Suprapubic skin (tissue), 4 donors: ENCODE data around the gene MCM7. TPM values are rescaled to one million over a fixed set of nuclear protein-coding genes. Genes with fewer than 3 reads are reported as not detected.

Experiments
- DNase-seq, 2 donors: peaks; one replicate each; pipeline ENCODE4 v3.0.0-alpha.2; 2019; ENCODE audit warnings: low spot score in 2 of 2
- H3K27ac ChIP-seq: fragments of 200-600 bp; sonication (generic); one replicate; pipeline ENCODE4 v1.5.1; 2019
- H3K27me3 ChIP-seq: fragments of 200-600 bp; sonication (generic); one replicate; pipeline ENCODE4 v1.5.1; 2019
- H3K36me3 ChIP-seq: fragments of 200-600 bp; sonication (generic); one replicate; pipeline ENCODE4 v1.5.1; 2019
- H3K4me1 ChIP-seq: fragments of 200-600 bp; sonication (generic); one replicate; pipeline ENCODE4 v1.5.1; 2019
- H3K4me3 ChIP-seq: fragments of 200-600 bp; sonication (generic); one replicate; pipeline ENCODE4 v1.5.1; 2019; ENCODE audit warnings: mild to moderate bottlenecking
- H3K9me3 ChIP-seq: fragments of 200-600 bp; sonication (generic); one replicate; pipeline ENCODE4 v1.5.1; 2019
- EP300 ChIP-seq: sonication (generic); formaldehyde crosslinking; IDR thresholded peaks from one replicate; pipeline ENCODE4 v1.6.1; 2017; ENCODE audit warnings: antibody characterized with exemption
- POLR2A ChIP-seq, 2 donors: fragments of 450-650 bp; IDR thresholded peaks; one replicate each; pipeline ENCODE4 v1.6.1; 2017; ENCODE audit warnings: antibody characterized with exemption in 2 of 2, mild to moderate bottlenecking in 2 of 2, moderate library complexity in 2 of 2
- POLR2AphosphoS5 ChIP-seq, 3 donors: sonication (generic); formaldehyde crosslinking; IDR thresholded peaks; one replicate each; pipeline ENCODE4 v1.6.1; 2017; ENCODE audit warnings: antibody characterized with exemption in 3 of 3
- WGBS: methylation state at CpG from one replicate; pipeline ENCODE4 v1.1.5; 2018; 5-methylcytosine and 5-hydroxymethylcytosine counted together
- total RNA-seq, 4 donors: library from RNA; depleted of rRNA; stranded (reverse); fragments of >200 nt; gene quantifications; one replicate each; pipeline ENCODE4 v1.1.0, GENCODE V29; 2016
- TF ChIP-seq, protein P1 (sequence below), 2 donors: fragments of 200-600 bp in 1 of 2; fragments of 450-650 bp in 1 of 2; sonication (generic) in 1 of 2; IDR thresholded peaks; one replicate each; pipeline ENCODE4 v1.5.1; 2016 to 2019; ENCODE audit warnings: antibody characterized with exemption in 2 of 2, mild to moderate bottlenecking in 1 of 2, moderate library complexity in 1 of 2

Gene MCM7
- total RNA-seq, 4 donors from 2014 or later = 43.8 to 97.0 (median 51.8) TPM

- TF ChIP-seq EP300 (no peak), POLR2A (IDR thresholded peaks at IDR 0.05) (no peak), POLR2AphosphoS5 (IDR thresholded peaks at IDR 0.05) (no peak)
- TF ChIP-seq, protein P1, sequence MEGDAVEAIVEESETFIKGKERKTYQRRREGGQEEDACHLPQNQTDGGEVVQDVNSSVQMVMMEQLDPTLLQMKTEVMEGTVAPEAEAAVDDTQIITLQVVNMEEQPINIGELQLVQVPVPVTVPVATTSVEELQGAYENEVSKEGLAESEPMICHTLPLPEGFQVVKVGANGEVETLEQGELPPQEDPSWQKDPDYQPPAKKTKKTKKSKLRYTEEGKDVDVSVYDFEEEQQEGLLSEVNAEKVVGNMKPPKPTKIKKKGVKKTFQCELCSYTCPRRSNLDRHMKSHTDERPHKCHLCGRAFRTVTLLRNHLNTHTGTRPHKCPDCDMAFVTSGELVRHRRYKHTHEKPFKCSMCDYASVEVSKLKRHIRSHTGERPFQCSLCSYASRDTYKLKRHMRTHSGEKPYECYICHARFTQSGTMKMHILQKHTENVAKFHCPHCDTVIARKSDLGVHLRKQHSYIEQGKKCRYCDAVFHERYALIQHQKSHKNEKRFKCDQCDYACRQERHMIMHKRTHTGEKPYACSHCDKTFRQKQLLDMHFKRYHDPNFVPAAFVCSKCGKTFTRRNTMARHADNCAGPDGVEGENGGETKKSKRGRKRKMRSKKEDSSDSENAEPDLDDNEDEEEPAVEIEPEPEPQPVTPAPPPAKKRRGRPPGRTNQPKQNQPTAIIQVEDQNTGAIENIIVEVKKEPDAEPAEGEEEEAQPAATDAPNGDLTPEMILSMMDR (IDR thresholded peaks at IDR 0.05) = no peak
- H3K4me3 ChIP-seq = no peak overlapping the region
These were observed 2.3 kb downstream of the MCM7 start for GRCh38 chr7:100098913-100099312.

DNA sequence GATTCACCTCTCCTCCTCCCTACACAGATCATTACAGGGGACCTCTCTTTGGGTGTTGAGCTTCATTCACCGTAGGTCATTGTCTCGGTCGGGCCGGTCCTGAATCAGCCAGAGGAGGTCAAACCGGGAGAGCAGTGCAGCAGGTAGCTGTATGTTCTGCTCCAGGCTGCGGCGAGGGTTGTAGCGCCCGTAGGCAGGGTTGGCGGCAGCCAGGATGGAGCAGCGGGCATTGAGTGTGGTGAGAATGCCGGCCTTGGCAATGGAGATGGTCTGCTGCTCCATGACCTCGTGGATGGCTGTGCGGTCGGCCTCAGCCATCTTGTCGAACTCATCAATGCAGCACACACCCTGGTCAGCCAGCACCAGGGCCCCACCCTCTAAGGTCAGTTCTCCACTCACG is 5.5 kb downstream of the MCM7 start:
- 90% methylated on average over 17 of the region's 17 CpGs for WGBS
- DNase-seq = no peak
- Histone ChIP-seq H3K36me3 (peaks cover 85% of the 10 kb centered on the region), H3K27ac (no peak overlapping the region), H3K4me3 (no peak overlapping the region), H3K27me3 (no peaks in the 10 kb centered on the region), H3K4me1 (peaks cover 19% of the 10 kb centered on the region), H3K9me3 (no peaks in the 10 kb centered on the region)
- TF ChIP-seq, protein P1 (IDR thresholded peaks at IDR 0.05) = no peak
- TF ChIP-seq EP300 (no peak), POLR2A (IDR thresholded peaks at IDR 0.05) (no peak)

More at GRCh38 chr7:100098913-100099312, 2.3 kb downstream of the MCM7 start:
- peaks cover 62% of the 10 kb centered on the region for H3K36me3 ChIP-seq
- no peak overlapping the region for H3K27ac ChIP-seq
- no peak for DNase-seq
- WGBS = 87% methylated on average over 10 of the region's 10 CpGs
- no peaks in the 10 kb centered on the region for H3K9me3 ChIP-seq
- peaks cover 25% of the 10 kb centered on the region for H3K4me1 ChIP-seq
- no peaks in the 10 kb centered on the region for H3K27me3 ChIP-seq

DNA sequence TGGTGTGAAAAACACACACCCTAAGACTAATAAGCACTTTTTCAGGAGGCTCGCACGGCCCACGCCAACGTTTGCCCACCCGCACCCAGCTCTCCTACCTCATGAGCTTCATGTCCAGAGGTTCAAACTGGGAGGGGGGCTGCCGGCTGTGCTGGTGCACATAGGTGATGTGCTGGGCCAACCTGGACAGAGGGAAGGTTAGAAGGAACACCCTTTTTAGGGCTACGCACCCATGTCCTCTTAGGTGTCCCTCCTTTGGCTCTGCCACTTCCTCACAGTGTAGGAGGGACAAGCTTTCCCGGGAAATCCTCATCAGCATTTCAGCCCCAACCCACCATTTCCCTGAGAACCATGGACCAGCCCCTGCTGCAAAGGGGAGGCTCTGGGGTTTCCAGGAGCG is 5.9 kb downstream of the MCM7 start:
- Histone ChIP-seq H3K27ac (no peak overlapping the region), H3K4me3 (no peak overlapping the region), H3K9me3 (no peaks in the 10 kb centered on the region), H3K4me1 (peaks cover 19% of the 10 kb centered on the region), H3K36me3 (peaks cover 89% of the 10 kb centered on the region), H3K27me3 (no peaks in the 10 kb centered on the region)
- 83% methylated on average over 7 of the region's 9 CpGs for WGBS
- DNase-seq = no peak
- TF ChIP-seq, protein P1 (IDR thresholded peaks at IDR 0.05) = no peak
- TF ChIP-seq EP300 (no peak), POLR2A (IDR thresholded peaks at IDR 0.05) (no peak), POLR2AphosphoS5 (IDR thresholded peaks at IDR 0.05) (no peak)

GRCh38 chr7:100093925-100094486 is 7.2 kb downstream of the MCM7 start:
- WGBS = 90% methylated on average over 14 of the region's 16 CpGs
- Histone ChIP-seq H3K4me1 (peaks cover 19% of the 10 kb centered on the region), H3K36me3 (peaks cover 87% of the 10 kb centered on the region)

DNA sequence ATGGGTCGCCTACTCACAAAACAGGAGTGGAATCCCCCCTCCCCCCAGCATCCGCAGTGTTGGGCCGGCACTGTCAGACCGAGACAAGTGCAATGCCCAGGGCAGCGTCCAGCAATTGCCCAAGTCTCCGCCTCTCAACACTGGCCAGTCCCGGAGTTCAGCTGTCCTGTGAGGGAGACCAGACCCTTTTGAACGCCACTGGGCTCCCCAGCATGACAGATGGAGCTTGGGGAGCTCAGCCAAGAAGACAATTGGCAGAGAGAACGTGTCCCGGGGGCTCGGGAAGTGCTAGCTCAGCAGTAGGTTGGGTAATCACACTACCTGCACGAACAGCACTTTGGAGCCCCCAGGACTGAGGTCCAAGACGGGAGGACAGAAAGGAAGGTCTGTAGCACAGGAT is 7.7 kb downstream of the MCM7 start:
- H3K9me3 ChIP-seq = no peaks in the 10 kb centered on the region
- no peak overlapping the region for H3K4me3 ChIP-seq
- WGBS = 38% methylated on average over 7 of the region's 13 CpGs
- no peak overlapping the region for H3K27ac ChIP-seq
- H3K36me3 ChIP-seq = peaks cover 82% of the 10 kb centered on the region
- H3K27me3 ChIP-seq = no peaks in the 10 kb centered on the region
- no peak for TF ChIP-seq POLR2A (IDR thresholded peaks at IDR 0.05)
- no peak for TF ChIP-seq EP300
- TF ChIP-seq, protein P1 (IDR thresholded peaks at IDR 0.05) = no peak
- no peak for TF ChIP-seq POLR2AphosphoS5 (IDR thresholded peaks at IDR 0.05)
- no peak for DNase-seq
- peaks cover 19% of the 10 kb centered on the region for H3K4me1 ChIP-seq

More at GRCh38 chr7:100093925-100094486, 7.2 kb downstream of the MCM7 start:
- no peaks in the 10 kb centered on the region for H3K27me3 ChIP-seq
- H3K9me3 ChIP-seq = no peaks in the 10 kb centered on the region
- TF ChIP-seq EP300 (no peak), POLR2A (IDR thresholded peaks at IDR 0.05) (no peak), POLR2AphosphoS5 (IDR thresholded peaks at IDR 0.05) (no peak)
- TF ChIP-seq, protein P1 (IDR thresholded peaks at IDR 0.05) = no peak
- H3K27ac ChIP-seq = no peak overlapping the region
- no peak overlapping the region for H3K4me3 ChIP-seq
- DNase-seq = no peak
